Left colon (tissue), 2 donors: ENCODE data around the gene STK24. TPM values are rescaled to one million over a fixed set of nuclear protein-coding genes. Genes with fewer than 3 reads are reported as not detected.

Experiments
- ATAC-seq: fragments of 200-7000 bp; cut with Tn5 transposase; one replicate; pipeline ENCODE4 v1.9.1; 2020; ENCODE audit warnings: mild to moderate bottlenecking, moderate library complexity
- DNase-seq, 2 donors: peaks; one replicate each; pipeline ENCODE4 v3.0.0-alpha.2; 2020
- intact Hi-C, 2 donors: fragments of 100-400 bp; cut with DNase I in 1 of 2; cut with micrococcal nuclease in 1 of 2; formaldehyde crosslinking; loops; one replicate each; pipeline versions ENCODE4 v1.11.2 to v1.14.0; 2022; cut with DNase I, micrococcal nuclease
- total RNA-seq, 2 donors: library from RNA; stranded (reverse); fragmentation: NEBNext Ultra II Directional; extraction: Animal tissue kit (Norgen Biotek cat#: 25700); gene quantifications; one replicate each; pipeline ENCODE4 v1.2.1, GENCODE V29; 2021
- donor health status: DM: no; HTN: no; CAD: no.
- donor health status: DM: yes; HTN: yes; CAD: no.

The STK24 gene
- total RNA-seq, 2 donors from 2014 or later: 204 to 205 TPM

DNA sequence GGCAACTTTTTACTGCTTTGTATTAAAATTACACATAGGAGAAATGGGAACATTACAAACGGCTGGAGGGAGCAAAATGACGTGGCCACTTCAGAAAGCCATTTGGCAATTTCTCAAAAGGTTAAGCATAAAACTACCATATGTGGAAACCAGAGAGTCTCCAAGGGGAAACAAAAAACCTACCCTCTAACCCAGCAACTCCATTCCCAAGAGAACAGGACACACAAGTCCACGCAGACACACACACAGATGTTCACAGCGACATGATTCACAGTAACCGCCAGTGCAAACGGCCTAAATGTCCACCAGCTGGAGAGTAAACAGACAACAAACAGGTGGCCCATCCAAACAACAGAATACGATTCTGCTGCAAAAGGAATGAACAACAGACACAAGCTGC is 37.2 kb downstream of the STK24 start:
- ATAC-seq: no peak

GRCh38 chr13:98538876-98539275 is 38.0 kb downstream of the STK24 start:
- ATAC-seq (no peak), DNase-seq (peak in 1 of 2 donors; percentile 4)
- intact Hi-C loops: no loop called here

More for the DNA sequence above, 37.2 kb downstream of the STK24 start:
- DNase-seq: no peak
- intact Hi-C loops: no loop called here

GRCh38 chr13:98537740-98538139 is 39.2 kb downstream of the STK24 start:
- ATAC-seq: no peak
- intact Hi-C loops: no loop called here
- DNase-seq: peak in 1 of 2 donors; percentile 12

GRCh38 chr13:98537306-98537705 is 39.6 kb downstream of the STK24 start:
- DNase-seq (no peak), ATAC-seq (no peak)
- intact Hi-C loops: no loop called here

DNA sequence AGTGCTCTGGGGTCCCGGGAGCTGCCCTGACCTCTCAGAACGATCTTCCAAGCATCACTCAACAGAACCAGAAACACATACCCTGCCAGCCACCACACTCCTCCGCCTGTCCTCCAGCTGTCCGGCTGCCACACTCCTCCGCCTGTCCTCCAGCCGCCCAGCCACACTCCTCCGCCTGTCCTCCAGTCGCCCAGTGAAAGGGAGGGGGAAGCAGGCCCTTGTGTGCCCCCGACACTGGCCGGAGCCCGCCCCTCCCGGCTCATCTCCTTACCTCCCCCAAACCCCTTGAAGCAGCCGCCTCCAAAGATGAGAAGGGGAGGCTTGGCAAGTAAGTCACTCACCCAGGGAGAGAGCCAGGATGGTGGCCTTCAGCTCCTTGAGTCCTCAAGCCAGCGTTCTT is 40.2 kb downstream of the STK24 start:
- DNase-seq (no peak), ATAC-seq (no peak)
- intact Hi-C loops: no loop called here

DNA sequence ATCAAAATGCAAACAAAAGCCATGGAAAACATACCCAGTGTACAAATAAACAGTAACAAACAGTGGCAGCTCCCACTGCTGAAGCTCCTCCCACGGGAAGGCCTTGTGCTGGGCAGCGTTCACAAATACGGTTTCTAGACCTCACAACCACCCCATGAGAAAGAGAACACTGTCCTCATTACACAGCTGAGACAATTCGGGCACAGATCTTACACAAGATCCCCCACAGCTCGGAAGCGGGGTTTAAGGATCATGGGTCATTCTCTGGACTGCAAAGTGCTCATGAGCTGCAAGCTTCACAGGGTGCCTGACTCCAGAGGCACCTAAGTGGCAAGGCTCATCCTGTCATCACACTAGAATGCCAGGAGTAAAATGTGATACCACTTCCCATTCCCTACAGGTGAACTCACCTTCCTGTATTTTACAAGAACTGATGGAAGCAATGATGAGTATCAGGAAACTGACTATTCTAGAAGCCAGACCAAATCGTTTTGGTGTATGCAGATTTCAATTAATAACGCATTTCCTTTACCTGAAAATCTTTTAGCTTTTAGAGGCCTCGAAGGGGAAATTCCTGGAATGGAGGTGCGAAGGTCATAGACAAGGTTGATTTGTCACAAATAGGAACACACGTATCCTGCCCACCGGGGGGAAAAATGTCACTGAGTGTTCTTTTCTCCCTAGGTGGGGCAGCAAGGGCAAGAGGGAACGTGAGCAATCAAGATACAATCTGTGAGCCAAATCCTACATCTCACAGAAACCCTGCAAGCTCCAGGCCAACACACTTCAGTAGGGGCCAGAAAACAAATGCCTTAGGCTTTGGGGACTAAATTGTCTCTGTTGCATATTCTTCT is 41.2 kb downstream of the STK24 start:
- intact Hi-C loops: no loop called here
- DNase-seq (no peak), ATAC-seq (peak; percentile 14)

GRCh38 chr13:98534821-98535220 is 42.1 kb downstream of the STK24 start:
- no peak for ATAC-seq
- intact Hi-C loops: no loop called here
- DNase-seq: no peak

DNA sequence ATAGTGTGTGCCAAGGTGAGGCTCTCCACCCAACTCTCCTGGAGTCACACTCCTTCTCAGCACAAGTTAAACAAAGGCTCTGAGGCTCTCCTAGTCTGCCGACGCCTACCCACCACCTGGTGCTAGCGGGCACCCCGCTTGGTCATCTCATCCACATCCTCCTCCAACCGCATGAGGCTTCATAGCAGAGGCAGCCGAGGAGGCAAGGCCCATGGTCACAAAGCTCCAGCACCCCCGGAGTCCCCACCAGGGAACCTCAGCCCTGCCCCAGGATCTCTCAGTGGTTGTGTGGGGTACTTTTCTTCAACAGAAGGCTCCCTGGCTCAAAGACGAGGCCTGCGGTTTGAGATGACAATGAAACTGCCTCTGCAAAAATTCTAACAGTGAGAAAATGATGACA is 43.0 kb downstream of the STK24 start:
- ATAC-seq (peak; percentile 23), DNase-seq (no peak)
- intact Hi-C loops: no loop called here

GRCh38 chr13:98532254-98532653 is 44.7 kb downstream of the STK24 start:
- no peak for DNase-seq
- no peak for ATAC-seq
- intact Hi-C loops: no loop called here

DNA sequence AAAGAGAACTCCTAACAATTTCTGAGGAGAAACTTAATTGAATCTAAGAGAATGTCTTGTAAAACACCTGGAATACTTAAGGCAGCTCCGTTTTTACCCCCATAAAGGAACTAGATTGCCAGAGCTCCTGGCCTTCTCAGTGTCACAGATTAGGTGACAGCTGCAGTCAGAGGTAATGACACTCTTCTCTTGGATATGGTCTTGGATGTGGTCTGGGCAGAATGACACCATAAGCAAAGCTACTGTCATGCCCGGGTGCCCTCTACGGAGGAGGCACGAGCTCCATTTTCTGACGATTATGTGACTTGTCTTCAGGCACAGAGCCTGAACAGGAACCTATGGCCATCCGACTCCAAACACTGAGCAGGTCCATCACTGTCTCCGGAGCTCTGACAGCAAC is 46.7 kb downstream of the STK24 start:
- DNase-seq: no peak
- intact Hi-C loops: no loop called here
- no peak for ATAC-seq

- DNase-seq (no peak), ATAC-seq (no peak)
- intact Hi-C loops: no loop called here
Observed at GRCh38 chr13:98529171-98529570, 47.7 kb downstream of the STK24 start.

DNA sequence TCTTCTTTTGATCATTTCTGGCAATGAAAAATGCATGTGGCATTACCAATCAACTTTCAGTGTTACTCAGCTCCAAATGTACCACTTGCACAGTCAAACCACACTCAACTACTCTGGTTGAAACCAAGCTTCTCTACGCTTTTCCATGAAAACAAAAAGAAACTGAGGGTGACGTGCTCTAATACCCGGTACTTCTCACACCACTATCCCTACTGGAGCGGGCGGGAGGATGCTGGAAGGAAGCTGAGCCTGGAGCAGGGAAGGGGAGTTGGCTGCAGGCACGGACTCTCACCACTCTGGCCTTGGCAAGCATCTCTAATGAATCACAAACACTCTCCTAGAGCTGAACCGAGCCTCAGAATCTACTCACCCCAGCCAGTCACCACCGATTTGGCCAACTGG is 48.2 kb downstream of the STK24 start:
- intact Hi-C loops: no loop called here
- DNase-seq: no peak
- ATAC-seq: no peak

GRCh38 chr13:98527526-98527925 is 49.4 kb downstream of the STK24 start:
- intact Hi-C loops: no loop called here
- DNase-seq (no peak), ATAC-seq (no peak)

DNA sequence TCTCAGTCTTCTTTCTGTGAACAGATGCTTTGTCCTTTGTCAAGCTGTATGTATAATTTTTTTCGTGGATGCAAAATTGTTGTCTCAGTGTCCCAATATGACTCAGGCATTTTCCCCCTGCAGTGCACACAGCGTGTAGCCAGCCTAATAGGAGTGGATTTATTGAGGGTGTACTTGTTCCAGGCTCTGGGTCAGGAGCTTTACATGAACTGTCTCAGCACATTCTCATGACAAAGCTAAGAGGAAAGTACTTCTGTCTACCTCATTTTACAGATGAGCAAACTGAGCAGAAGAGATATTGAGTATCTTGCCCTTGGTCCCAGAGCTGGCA is 50.8 kb downstream of the STK24 start:
- intact Hi-C loops: no loop called here
- ATAC-seq (no peak), DNase-seq (no peak)

- intact Hi-C loops: no loop called here
- no peak for ATAC-seq
- DNase-seq: no peak
Observed at GRCh38 chr13:98525456-98526181, 51.3 kb downstream of the STK24 start.

GRCh38 chr13:98524793-98525192 is 52.1 kb downstream of the STK24 start:
- DNase-seq (no peak), ATAC-seq (no peak)
- intact Hi-C loops: no loop called here

GRCh38 chr13:98524391-98524790 is 52.5 kb downstream of the STK24 start:
- ATAC-seq: no peak
- intact Hi-C loops: no loop called here

GRCh38 chr13:98523455-98524102 is 53.3 kb downstream of the STK24 start:
- intact Hi-C loops: no loop called here
- ATAC-seq (peak; percentile 20), DNase-seq (no peak)

More at GRCh38 chr13:98524391-98524790, 52.5 kb downstream of the STK24 start:
- DNase-seq: no peak

GRCh38 chr13:98522371-98522770 is 54.5 kb downstream of the STK24 start:
- DNase-seq (no peak), ATAC-seq (no peak)
- intact Hi-C loops: no loop called here
